Epithelial cell of esophagus (primary cell): ENCODE data around the gene RGPD8.

ENCODE experiments used
- DNase-seq: peaks from one replicate; pipeline ENCODE4 v3.0.0; 2010; ENCODE audit warnings: low read depth
- H3K4me3 ChIP-seq: 2 replicates; pipeline ENCODE4 v1.5.1; 2011; ENCODE audit warnings: mild to moderate bottlenecking, low read length, control low read depth
- TF ChIP-seq, protein P1 (sequence below): IDR thresholded peaks from 2 replicates; pipeline ENCODE4 v1.5.1; 2011; ENCODE audit warnings: low read depth, mild to moderate bottlenecking, low read length, control low read depth, inconsistent platforms; ENCODE audit not compliant: insufficient read depth; ENCODE audit errors: missing control alignments

RGPD8 gene

DNA sequence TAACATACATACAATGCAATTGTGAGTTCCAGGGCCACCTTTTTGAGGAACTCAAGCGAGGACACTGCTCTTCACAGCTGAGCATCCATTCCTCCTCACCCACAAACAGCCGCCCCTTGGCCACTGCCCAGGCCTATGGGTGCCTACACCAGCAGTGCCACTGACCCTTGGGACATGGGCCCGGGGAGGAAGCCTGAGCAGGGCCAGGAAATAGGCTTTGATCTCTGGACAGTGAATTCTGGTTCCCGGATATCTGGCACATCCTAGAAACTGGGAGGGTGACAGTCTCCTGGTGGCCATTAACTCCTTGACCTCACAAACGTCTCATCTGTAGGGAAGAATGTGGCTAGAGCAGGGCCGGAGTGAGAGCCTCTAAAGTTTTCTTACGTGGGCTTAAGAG lies 43.0 kb upstream of the RGPD8 start:
- no peak overlapping the region for H3K4me3 ChIP-seq
- TF ChIP-seq, protein P1, sequence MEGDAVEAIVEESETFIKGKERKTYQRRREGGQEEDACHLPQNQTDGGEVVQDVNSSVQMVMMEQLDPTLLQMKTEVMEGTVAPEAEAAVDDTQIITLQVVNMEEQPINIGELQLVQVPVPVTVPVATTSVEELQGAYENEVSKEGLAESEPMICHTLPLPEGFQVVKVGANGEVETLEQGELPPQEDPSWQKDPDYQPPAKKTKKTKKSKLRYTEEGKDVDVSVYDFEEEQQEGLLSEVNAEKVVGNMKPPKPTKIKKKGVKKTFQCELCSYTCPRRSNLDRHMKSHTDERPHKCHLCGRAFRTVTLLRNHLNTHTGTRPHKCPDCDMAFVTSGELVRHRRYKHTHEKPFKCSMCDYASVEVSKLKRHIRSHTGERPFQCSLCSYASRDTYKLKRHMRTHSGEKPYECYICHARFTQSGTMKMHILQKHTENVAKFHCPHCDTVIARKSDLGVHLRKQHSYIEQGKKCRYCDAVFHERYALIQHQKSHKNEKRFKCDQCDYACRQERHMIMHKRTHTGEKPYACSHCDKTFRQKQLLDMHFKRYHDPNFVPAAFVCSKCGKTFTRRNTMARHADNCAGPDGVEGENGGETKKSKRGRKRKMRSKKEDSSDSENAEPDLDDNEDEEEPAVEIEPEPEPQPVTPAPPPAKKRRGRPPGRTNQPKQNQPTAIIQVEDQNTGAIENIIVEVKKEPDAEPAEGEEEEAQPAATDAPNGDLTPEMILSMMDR, result no peak
- DNase-seq, result no peak

- no peak for DNase-seq
- TF ChIP-seq, protein P1, result no peak
Measured at GRCh38 chr2:112474844-112475486, 41.5 kb upstream of the RGPD8 start.

GRCh38 chr2:112472547-112473263 lies 39.3 kb upstream of the RGPD8 start:
- no peak for DNase-seq
- no peak overlapping the region for H3K4me3 ChIP-seq
- TF ChIP-seq, protein P1, result no peak

More at GRCh38 chr2:112474844-112475486, 41.5 kb upstream of the RGPD8 start:
- no peak overlapping the region for H3K4me3 ChIP-seq

DNA sequence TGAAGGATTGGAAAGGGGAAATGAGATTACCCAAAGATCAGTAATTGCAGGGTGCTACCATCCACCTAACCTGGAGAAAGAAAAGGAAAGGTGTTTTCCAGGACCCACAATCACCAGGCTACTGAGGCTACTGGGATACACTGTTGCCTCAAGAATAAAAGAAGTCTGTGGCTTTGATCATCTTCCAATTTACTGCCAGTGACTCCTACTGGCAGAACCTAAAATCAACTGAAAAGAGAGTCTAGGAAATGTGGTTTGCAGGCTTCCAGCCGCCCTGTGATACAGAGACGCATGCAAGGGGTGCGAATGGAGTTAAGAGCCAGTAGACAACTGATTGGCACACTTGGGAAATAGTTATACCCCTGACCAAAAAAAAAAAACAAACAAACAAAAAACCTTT lies 31.9 kb upstream of the RGPD8 start:
- DNase-seq, result peak; percentile 17
- no peak overlapping the region for H3K4me3 ChIP-seq
- TF ChIP-seq, protein P1, result peak; percentile 37

DNA sequence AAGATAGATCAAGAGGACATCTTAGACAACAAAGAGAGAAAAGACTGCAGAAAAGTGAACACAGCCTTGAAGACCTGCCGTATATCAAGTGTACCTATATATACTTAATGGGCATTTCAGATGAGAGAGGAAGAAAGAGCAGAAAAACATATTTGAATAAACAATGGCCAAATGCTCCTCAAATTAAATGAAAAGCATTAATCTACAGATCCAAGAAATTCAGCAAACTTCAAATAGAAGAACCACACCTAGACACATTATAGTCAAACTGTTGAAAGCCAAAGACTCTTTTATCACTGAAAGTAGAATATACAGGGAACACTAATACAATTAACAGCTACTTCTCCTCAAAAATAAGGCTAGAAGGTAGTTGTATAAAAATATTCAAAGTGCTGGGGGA lies 29.8 kb upstream of the RGPD8 start:
- TF ChIP-seq, protein P1, result no peak
- DNase-seq, result no peak
- no peak overlapping the region for H3K4me3 ChIP-seq

DNA sequence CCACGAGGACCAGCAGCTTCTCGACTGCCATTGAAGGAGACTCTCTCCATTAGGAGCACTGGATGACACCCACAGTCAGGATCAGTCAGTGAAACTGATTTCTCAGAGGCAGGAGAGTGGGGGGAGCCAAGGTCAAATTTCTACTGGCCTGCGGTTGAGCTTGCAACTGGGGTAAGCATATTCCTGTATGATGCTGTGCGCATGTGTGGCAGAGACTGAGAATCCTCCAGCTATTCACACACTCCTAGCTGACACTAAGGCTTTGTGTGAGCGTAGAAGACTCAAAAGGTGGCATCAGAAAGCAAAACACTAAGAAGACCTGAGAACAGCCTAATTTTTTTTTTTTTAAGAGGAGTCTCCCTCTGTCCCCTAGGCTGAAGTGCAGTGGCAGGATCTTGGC lies 28.7 kb upstream of the RGPD8 start:
- H3K4me3 ChIP-seq, result no peak overlapping the region
- TF ChIP-seq, protein P1, result no peak
- no peak for DNase-seq
